Smooth muscle cell (in vitro differentiated cells): Measurements from ENCODE around the gene OR1L8. TPM values are rescaled to one million over a fixed set of nuclear protein-coding genes. Genes with fewer than 3 reads are reported as not detected.
"Not testable (repeated sequence)": the region's sequence is repeated elsewhere in the genome, so short reads cannot be mapped to it uniquely, and the experiment has no call there.

Experiments
- DNase-seq: peaks from one replicate; lab custom pipeline; 2025; ENCODE audit not compliant: unreplicated experiment; lab: John Stamatoyannopoulos, UW
- H2AFZ ChIP-seq: fragments of 200-600 bp; sonication (generic); 2 replicates; pipeline ENCODE4 v1.6.0; 2016; ENCODE audit warnings: antibody characterized with exemption, low read depth, mild to moderate bottlenecking
- H3F3A ChIP-seq: fragments of 200-600 bp; sonication (generic); 2 replicates; pipeline ENCODE4 v1.6.0; 2017; ENCODE audit warnings: antibody characterized with exemption, low read depth
- H3K27ac ChIP-seq: fragments of 200-600 bp; sonication (generic); 2 replicates; pipeline ENCODE4 v1.5.1; 2016; ENCODE audit warnings: low read depth, mild to moderate bottlenecking
- H3K27me3 ChIP-seq: fragments of 200-600 bp; sonication (generic); 2 replicates; pipeline ENCODE4 v1.6.1; 2016; ENCODE audit warnings: low read depth, mild to moderate bottlenecking
- H3K36me3 ChIP-seq: fragments of 200-600 bp; sonication (generic); 2 replicates; pipeline ENCODE4 v1.5.1; 2016; ENCODE audit warnings: low read depth
- H3K4me1 ChIP-seq: fragments of 200-600 bp; sonication (generic); 2 replicates; pipeline ENCODE4 v1.5.1; 2016; ENCODE audit warnings: low read depth
- H3K4me2 ChIP-seq: fragments of 200-600 bp; sonication (generic); 2 replicates; pipeline ENCODE4 v1.6.0; 2016; ENCODE audit warnings: mild to moderate bottlenecking
- H3K4me3 ChIP-seq: fragments of 200-600 bp; sonication (generic); 2 replicates; pipeline ENCODE4 v1.5.1; 2016; ENCODE audit warnings: mild to moderate bottlenecking
- H3K79me2 ChIP-seq: fragments of 200-600 bp; sonication (generic); 2 replicates; pipeline ENCODE4 v1.6.0; 2016; ENCODE audit warnings: low read depth, mild to moderate bottlenecking
- H3K9ac ChIP-seq: fragments of 200-600 bp; sonication (generic); 2 replicates; pipeline ENCODE4 v1.6.0; 2016; ENCODE audit warnings: low read depth
- H3K9me3 ChIP-seq: fragments of 200-600 bp; sonication (generic); replicated peaks from 2 replicates; pipeline ENCODE4 v1.5.1; 2016; ENCODE audit warnings: low read depth
- H4K20me1 ChIP-seq: fragments of 200-600 bp; sonication (generic); 2 replicates; pipeline ENCODE4 v1.6.0; 2016; ENCODE audit warnings: low read depth
- WGBS: methylation state at CpG from one replicate; pipeline ENCODE4 v1.1.7; 2016; ENCODE audit warnings: low lambda C conversion rate; 5-methylcytosine and 5-hydroxymethylcytosine counted together
- polyA plus RNA-seq: library from polyadenylated mRNA; unstranded; fragments of >200 nt; fragmentation: Nextera tagmentation; extraction: Ambion mirVana; gene quantifications from 2 replicates; pipeline ENCODE4 v1.2.1, GENCODE V29; 2016
- total RNA-seq: library from RNA; depleted of rRNA; stranded (reverse); fragments of >200 nt; gene quantifications from 2 replicates; pipeline ENCODE4 v1.2.3, GENCODE V29; 2014
- TF ChIP-seq, protein P1 (sequence below): fragments of 200-600 bp; sonication (generic); IDR thresholded peaks from 2 replicates; pipeline ENCODE4 v1.5.1; 2017; ENCODE audit warnings: borderline replicate concordance, mild to moderate bottlenecking, antibody characterized with exemption; ENCODE audit not compliant: insufficient read depth, poor library complexity, severe bottlenecking

The OR1L8 gene, protein sequence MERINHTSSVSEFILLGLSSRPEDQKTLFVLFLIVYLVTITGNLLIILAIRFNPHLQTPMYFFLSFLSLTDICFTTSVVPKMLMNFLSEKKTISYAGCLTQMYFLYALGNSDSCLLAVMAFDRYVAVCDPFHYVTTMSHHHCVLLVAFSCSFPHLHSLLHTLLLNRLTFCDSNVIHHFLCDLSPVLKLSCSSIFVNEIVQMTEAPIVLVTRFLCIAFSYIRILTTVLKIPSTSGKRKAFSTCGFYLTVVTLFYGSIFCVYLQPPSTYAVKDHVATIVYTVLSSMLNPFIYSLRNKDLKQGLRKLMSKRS
- total RNA-seq (not detected in 2 replicates), polyA plus RNA-seq (0.11 TPM in 1 of 2 replicates, not detected in the other)

- not testable (repeated sequence) for H3K4me2 ChIP-seq, H3K4me1 ChIP-seq, H3K36me3 ChIP-seq, DNase-seq, H3F3A ChIP-seq, H3K9me3 ChIP-seq, H2AFZ ChIP-seq, H3K27me3 ChIP-seq, H4K20me1 ChIP-seq, H3K4me3 ChIP-seq, H3K9ac ChIP-seq, H3K27ac ChIP-seq, H3K79me2 ChIP-seq
- WGBS: 87% methylated on average over 8 of the region's 8 CpGs
These were observed at the start of gene OR1L8 for GRCh38 chr9:122583284-122583683. Gene OR1L8 (minus strand): TSS chr9:122583384. CDS start chr9:122568477, 14,907 bp downstream.

DNA sequence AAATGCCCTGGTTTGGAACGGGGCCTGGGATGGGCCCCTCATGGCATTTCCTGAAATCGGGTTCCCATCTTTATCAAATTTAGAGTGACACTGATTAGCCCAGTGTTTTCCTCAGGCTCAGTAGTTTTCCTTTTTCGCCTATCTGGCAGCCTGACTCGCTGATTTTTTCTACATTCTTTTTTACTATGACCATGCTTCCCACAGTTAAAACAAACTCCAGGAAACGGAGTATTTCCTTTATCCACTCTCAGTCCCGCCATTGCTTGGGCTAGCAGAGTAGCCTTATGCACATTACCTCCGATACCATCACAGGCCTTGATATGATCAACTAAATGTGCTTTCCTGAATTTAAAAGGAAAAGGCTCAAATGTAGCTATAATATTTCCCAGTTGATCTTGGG lies 36.8 kb upstream of the OR1L8 start:
- TF ChIP-seq, protein P1, sequence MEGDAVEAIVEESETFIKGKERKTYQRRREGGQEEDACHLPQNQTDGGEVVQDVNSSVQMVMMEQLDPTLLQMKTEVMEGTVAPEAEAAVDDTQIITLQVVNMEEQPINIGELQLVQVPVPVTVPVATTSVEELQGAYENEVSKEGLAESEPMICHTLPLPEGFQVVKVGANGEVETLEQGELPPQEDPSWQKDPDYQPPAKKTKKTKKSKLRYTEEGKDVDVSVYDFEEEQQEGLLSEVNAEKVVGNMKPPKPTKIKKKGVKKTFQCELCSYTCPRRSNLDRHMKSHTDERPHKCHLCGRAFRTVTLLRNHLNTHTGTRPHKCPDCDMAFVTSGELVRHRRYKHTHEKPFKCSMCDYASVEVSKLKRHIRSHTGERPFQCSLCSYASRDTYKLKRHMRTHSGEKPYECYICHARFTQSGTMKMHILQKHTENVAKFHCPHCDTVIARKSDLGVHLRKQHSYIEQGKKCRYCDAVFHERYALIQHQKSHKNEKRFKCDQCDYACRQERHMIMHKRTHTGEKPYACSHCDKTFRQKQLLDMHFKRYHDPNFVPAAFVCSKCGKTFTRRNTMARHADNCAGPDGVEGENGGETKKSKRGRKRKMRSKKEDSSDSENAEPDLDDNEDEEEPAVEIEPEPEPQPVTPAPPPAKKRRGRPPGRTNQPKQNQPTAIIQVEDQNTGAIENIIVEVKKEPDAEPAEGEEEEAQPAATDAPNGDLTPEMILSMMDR: no peak
- Histone ChIP-seq H3F3A (no peaks in the 10 kb centered on the region), H3K27me3 (no peaks in the 10 kb centered on the region), H3K4me2 (no peak overlapping the region), H3K4me3 (no peak overlapping the region), H3K4me1 (no peaks in the 10 kb centered on the region), H4K20me1 (no peaks in the 10 kb centered on the region), H3K27ac (no peak overlapping the region), H2AFZ (no peak overlapping the region), H3K9me3 (peaks cover 14% of the 10 kb centered on the region), H3K9ac (no peak overlapping the region), H3K36me3 (no peaks in the 10 kb centered on the region), H3K79me2 (no peaks in the 10 kb centered on the region)
- WGBS: 64% methylated on average over 7 of the region's 7 CpGs
- no peak for DNase-seq

DNA sequence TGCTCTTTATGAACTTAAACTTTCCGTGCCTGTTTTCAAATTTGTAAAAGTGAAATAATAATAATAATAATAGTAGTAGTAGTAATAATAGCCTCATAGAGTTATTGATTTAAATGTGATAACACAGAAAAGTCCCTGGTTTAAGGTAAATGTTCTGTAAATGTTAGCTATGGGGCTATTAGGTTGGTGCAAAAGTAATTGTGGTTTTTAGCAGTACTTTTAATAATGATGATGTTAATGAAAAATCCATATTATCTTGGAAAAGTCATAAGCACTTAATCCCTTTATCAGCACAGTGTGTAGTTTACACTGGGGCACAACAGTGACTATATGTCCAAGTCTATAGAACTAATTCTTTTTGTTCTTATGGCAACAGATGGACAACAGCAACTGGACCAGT lies 31.2 kb upstream of the OR1L8 start, which contains the start of gene OR1Q1:
TSS of gene OR1Q1 (plus strand) at position 377 of the 400 bp plus-strand sequence. CDS start at position 377, 0 bp downstream.
- WGBS: 74% methylated on average over 1 of the region's 1 CpG
- no peak within 1 kb of the TSS for H2AFZ ChIP-seq
- no peak within 1 kb of the TSS for H3K9ac ChIP-seq
- H3K4me3 ChIP-seq: no peak within 1 kb of the TSS
- H3K36me3 ChIP-seq: no peaks in the 10 kb centered on the region
- no peaks in the 10 kb centered on the region for H3K4me1 ChIP-seq
- no peaks in the 10 kb centered on the region for H3F3A ChIP-seq
- H4K20me1 ChIP-seq: no peaks in the 10 kb centered on the region
- H3K27ac ChIP-seq: no peak within 1 kb of the TSS
- DNase-seq: no peak
- peaks cover 10% of the 10 kb centered on the region for H3K9me3 ChIP-seq
- TF ChIP-seq, protein P1: no peak
- H3K4me2 ChIP-seq: no peak within 1 kb of the TSS
- no peaks in the 10 kb centered on the region for H3K27me3 ChIP-seq
- no peaks in the 10 kb centered on the region for H3K79me2 ChIP-seq

DNA sequence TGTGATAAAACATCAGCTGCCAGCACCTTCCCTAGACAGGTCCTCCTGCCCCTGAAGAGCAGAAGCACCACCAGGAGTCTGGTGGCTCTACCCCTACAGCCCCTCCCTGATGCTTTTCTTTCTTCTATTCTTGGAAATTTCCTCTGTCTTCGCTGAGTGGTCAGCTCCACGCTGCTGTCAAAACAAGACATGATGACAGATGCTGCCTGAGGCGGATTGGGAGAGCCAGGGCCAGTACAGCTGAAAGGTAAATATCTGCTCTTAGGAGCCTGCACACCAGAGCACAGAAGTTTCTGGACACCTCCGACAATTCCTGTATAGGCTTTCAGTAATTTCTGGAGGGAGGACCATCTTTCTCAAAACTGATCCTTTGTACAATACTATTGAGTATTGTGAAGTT lies 26.6 kb upstream of the OR1L8 start:
- H3K27me3 ChIP-seq: no peaks in the 10 kb centered on the region
- H3K79me2 ChIP-seq: no peaks in the 10 kb centered on the region
- DNase-seq: no peak
- H3F3A ChIP-seq: no peaks in the 10 kb centered on the region
- H3K9me3 ChIP-seq: peaks cover 11% of the 10 kb centered on the region
- H3K36me3 ChIP-seq: no peaks in the 10 kb centered on the region
- no peak overlapping the region for H3K27ac ChIP-seq
- no peaks in the 10 kb centered on the region for H3K4me1 ChIP-seq
- H3K4me2 ChIP-seq: no peak overlapping the region
- no peak overlapping the region for H3K4me3 ChIP-seq
- 49% methylated on average over 4 of the region's 4 CpGs for WGBS
- TF ChIP-seq, protein P1: no peak
- no peaks in the 10 kb centered on the region for H4K20me1 ChIP-seq
- H3K9ac ChIP-seq: no peak overlapping the region
- no peak overlapping the region for H2AFZ ChIP-seq
